Esophagus squamous epithelium (tissue), 4 donors: Measurements from ENCODE around the gene CLCNKB.

Experiments
- CTCF ChIP-seq, 6 experiments: fragments of 450-650 bp in 4 of 6; fragments of 200-600 bp in 2 of 6; sonication (generic) in 2 of 6; IDR thresholded peaks; one replicate each; pipeline ENCODE4 v1.5.1; 2016 to 2019; ENCODE audit warnings: antibody characterized with exemption in 6 of 6, mild to moderate bottlenecking in 4 of 6, moderate library complexity in 4 of 6
- POLR2A ChIP-seq, 4 donors: fragments of 450-650 bp; IDR thresholded peaks; one replicate each; pipeline ENCODE4 v1.6.1; 2017; ENCODE audit warnings: antibody characterized with exemption in 4 of 4, mild to moderate bottlenecking in 4 of 4, moderate library complexity in 3 of 4

GRCh38 chr1:16072095-16072494, 28.5 kb downstream of the CLCNKB start:
- TF ChIP-seq CTCF (IDR thresholded peaks at IDR 0.05) (no peak), POLR2A (IDR thresholded peaks at IDR 0.05) (no peak)
